ENCODE results near the gene PXK. TPM values are rescaled to one million over a fixed set of nuclear protein-coding genes. Genes with fewer than 3 reads are reported as not detected.

Gene PXK
- total and polyA plus RNA-seq, 10 of the 15 experiments (the other 5 are each of a cell fraction or from before 2014, with no cell fraction given) = 8.4 to 38.0 (median 27.6) TPM

- CTCF ChIA-PET = interaction anchor here (1.3 to 15.5 kb wide), 8 partner anchors 8 to 113 kb away, joined by 3 to 503 read pairs (median 12); partner anchors contain the start of genes HTD2 and RPP14
- Histone ChIP-seq H3K36me3 (ENCODE audit: control insufficient read depth in 2 of 2, insufficient read depth in 2 of 2, low read length in 1 of 2) (peaks cover 0 to 2% of the 10 kb centered on the region in 2 experiments; a peak in 1 of 4 replicates), H3K9me3 (replicated peaks; ENCODE audit: control insufficient read depth, insufficient read depth, low read length) (no peaks in the 10 kb centered on the region; the same call in 2 of the 3 replicates), H3K27ac (ENCODE audit: control insufficient read depth, insufficient read depth) (no peak overlapping the region), H3K9ac (ENCODE audit: control insufficient read depth, insufficient read depth, low read length) (no peak overlapping the region), H3K4me3 (no peak overlapping the region), H2AFZ (ENCODE audit: control insufficient read depth, low read depth, low read length) (no peak overlapping the region), H4K20me1 (ENCODE audit: control insufficient read depth, insufficient read depth) (no peaks in the 10 kb centered on the region), H3K27me3 (replicated peaks in 1 of 2; ENCODE audit: control insufficient read depth in 2 of 2, insufficient read depth in 2 of 2, low read length in 1 of 2) (no peaks in the 10 kb centered on the region; a peak in 1 of 4 replicates), H3K79me2 (ENCODE audit: control insufficient read depth, insufficient read depth, low read length) (no peaks in the 10 kb centered on the region), H3K4me2 (ENCODE audit: control insufficient read depth, insufficient read depth) (no peak overlapping the region), H3K4me1 (ENCODE audit: control insufficient read depth, insufficient read depth, low read length) (no peaks in the 10 kb centered on the region)
- DNase-seq (ENCODE audit: low read depth, low spot score) = no peak
- intact Hi-C loops (cut with micrococcal nuclease; ENCODE audit: unreplicated experiment) (loop anchor here (5.0 kb wide), 1 partner anchor 61 kb away; the partner anchor contains the start of gene ABHD6), in situ Hi-C loops (cut with MboI) (no loop called here)
- ATAC-seq = no peak
- POLR2A ChIA-PET = no interaction called here
- BruUV-seq (replicated peaks) = no TSS peak
- no peak for FAIRE-seq
- TF ChIP-seq CHD4 (IDR thresholded peaks at IDR 0.05) (no peak), MLLT1 (IDR thresholded peaks at IDR 0.05) (no peak)
- 52% methylated on average over 3 of the region's 3 CpGs for WGBS (ENCODE audit: insufficient coverage, insufficient replicate concordance, low lambda C conversion rate, missing lambda C conversion rate)
- SMC1A ChIA-PET (ENCODE audit: uncharacterized antibody, unreplicated experiment) = interaction anchor here (1.2 to 6.6 kb wide), 6 partner anchors 27 to 120 kb away, joined by 3 to 127 read pairs (median 17); no protein-coding TSS in a partner anchor
- RAD21 ChIA-PET (ENCODE audit: unreplicated experiment) = interaction anchor here (1.8 to 6.3 kb wide), 6 partner anchors 60 to 113 kb away, joined by 6 to 106 read pairs (median 16); partner anchors contain the start of gene ABHD6
Observed at GRCh38 chr3:58298190-58298589, 34.5 kb upstream of the PXK start.

GRCh38 chr3:58299075-58299474, 33.6 kb upstream of the PXK start:
- ATAC-seq = 0 out of 3 replicates have a peak, but pooled peaks have one; percentile 18

More at GRCh38 chr3:58299075-58299474, 33.6 kb upstream of the PXK start:
- BruUV-seq (replicated peaks) = no TSS peak
- Histone ChIP-seq H3K9ac (ENCODE audit: control insufficient read depth, insufficient read depth, low read length) (no peak overlapping the region), H3K79me2 (ENCODE audit: control insufficient read depth, insufficient read depth, low read length) (no peaks in the 10 kb centered on the region), H3K27me3 (replicated peaks in 1 of 2; ENCODE audit: control insufficient read depth in 2 of 2, insufficient read depth in 2 of 2, low read length in 1 of 2) (no peaks in the 10 kb centered on the region; a peak in 1 of 4 replicates), H3K4me1 (ENCODE audit: control insufficient read depth, insufficient read depth, low read length) (no peaks in the 10 kb centered on the region), H3K4me2 (ENCODE audit: control insufficient read depth, insufficient read depth) (no peak overlapping the region), H2AFZ (ENCODE audit: control insufficient read depth, low read depth, low read length) (no peak overlapping the region), H3K27ac (ENCODE audit: control insufficient read depth, insufficient read depth) (no peak overlapping the region), H3K36me3 (ENCODE audit: control insufficient read depth in 2 of 2, insufficient read depth in 2 of 2, low read length in 1 of 2) (peaks cover 0 to 1% of the 10 kb centered on the region in 2 experiments; a peak in 1 of 4 replicates), H3K9me3 (replicated peaks; ENCODE audit: control insufficient read depth, insufficient read depth, low read length) (no peaks in the 10 kb centered on the region; the same call in 2 of the 3 replicates), H3K4me3 (no peak overlapping the region), H4K20me1 (ENCODE audit: control insufficient read depth, insufficient read depth) (no peaks in the 10 kb centered on the region)
- CTCF ChIA-PET = interaction anchor here (1.2 to 15.5 kb wide), 13 partner anchors 9 to 124 kb away, joined by 3 to 503 read pairs (median 7); partner anchors contain the start of gene DNASE1L3
- intact Hi-C loops (cut with micrococcal nuclease; ENCODE audit: unreplicated experiment) = loop anchor here (5.0 kb wide), 1 partner anchor 62 kb away; the partner anchor contains the start of gene ABHD6
- TF ChIP-seq RELA (IDR thresholded peaks at IDR 0.05; ENCODE audit: borderline replicate concordance, partially characterized antibody) (no peak), RAD21 (IDR thresholded peaks at IDR 0.05; ENCODE audit: insufficient read depth, low read depth, low read length) (0 out of 2 replicates have a peak, but pooled peaks have one; percentile 2), TAF1 (IDR thresholded peaks at IDR 0.05; ENCODE audit: borderline replicate concordance, low read depth, low read length) (no peak)
- RAD21 ChIA-PET (ENCODE audit: unreplicated experiment) = interaction anchor here (0.9 to 6.3 kb wide), 9 partner anchors 9 to 120 kb away, joined by 3 to 106 read pairs (median 8); partner anchors contain the start of gene ABHD6
- SMC1A ChIA-PET (ENCODE audit: uncharacterized antibody, unreplicated experiment) = interaction anchor here (1.1 to 6.6 kb wide), 10 partner anchors 26 to 121 kb away, joined by 3 to 127 read pairs (median 4); no protein-coding TSS in a partner anchor
- in situ Hi-C loops (cut with MboI) = no loop called here
- POLR2A ChIA-PET = no interaction called here
- no peak for DNase-seq (ENCODE audit: low read depth, low spot score)
- no peak for FAIRE-seq
- 44% methylated on average over 2 of the region's 2 CpGs for WGBS (ENCODE audit: insufficient coverage, insufficient replicate concordance, low lambda C conversion rate, missing lambda C conversion rate)
